Thyroid gland (tissue), 4 donors: ENCODE data around the gene HELZ.

Experiments used
- POLR2A ChIP-seq, 2 donors: fragments of 450-650 bp; IDR thresholded peaks; one replicate each; pipeline ENCODE4 v1.6.1; 2017; ENCODE audit warnings: antibody characterized with exemption in 2 of 2, mild to moderate bottlenecking in 2 of 2, moderate library complexity in 1 of 2
- TF ChIP-seq, protein P1 (sequence below), 6 experiments: fragments of 200-600 bp in 3 of 6; fragments of 450-650 bp in 3 of 6; sonication (generic) in 3 of 6; IDR thresholded peaks; one replicate each; pipeline ENCODE4 v1.5.1; 2016 to 2019; ENCODE audit warnings: antibody characterized with exemption in 6 of 6, mild to moderate bottlenecking in 2 of 6, inconsistent platforms in 1 of 6, moderate library complexity in 1 of 6

- TF ChIP-seq, protein P1, sequence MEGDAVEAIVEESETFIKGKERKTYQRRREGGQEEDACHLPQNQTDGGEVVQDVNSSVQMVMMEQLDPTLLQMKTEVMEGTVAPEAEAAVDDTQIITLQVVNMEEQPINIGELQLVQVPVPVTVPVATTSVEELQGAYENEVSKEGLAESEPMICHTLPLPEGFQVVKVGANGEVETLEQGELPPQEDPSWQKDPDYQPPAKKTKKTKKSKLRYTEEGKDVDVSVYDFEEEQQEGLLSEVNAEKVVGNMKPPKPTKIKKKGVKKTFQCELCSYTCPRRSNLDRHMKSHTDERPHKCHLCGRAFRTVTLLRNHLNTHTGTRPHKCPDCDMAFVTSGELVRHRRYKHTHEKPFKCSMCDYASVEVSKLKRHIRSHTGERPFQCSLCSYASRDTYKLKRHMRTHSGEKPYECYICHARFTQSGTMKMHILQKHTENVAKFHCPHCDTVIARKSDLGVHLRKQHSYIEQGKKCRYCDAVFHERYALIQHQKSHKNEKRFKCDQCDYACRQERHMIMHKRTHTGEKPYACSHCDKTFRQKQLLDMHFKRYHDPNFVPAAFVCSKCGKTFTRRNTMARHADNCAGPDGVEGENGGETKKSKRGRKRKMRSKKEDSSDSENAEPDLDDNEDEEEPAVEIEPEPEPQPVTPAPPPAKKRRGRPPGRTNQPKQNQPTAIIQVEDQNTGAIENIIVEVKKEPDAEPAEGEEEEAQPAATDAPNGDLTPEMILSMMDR (IDR thresholded peaks at IDR 0.05) = no peak
- TF ChIP-seq POLR2A (IDR thresholded peaks at IDR 0.05) = no peak
Measured at GRCh38 chr17:67227488-67227887, 17.5 kb downstream of the HELZ start.
